ENCODE results near the gene SOCS1. TPM values are rescaled to one million over a fixed set of nuclear protein-coding genes. Genes with fewer than 3 reads are reported as not detected.

Gene SOCS1
- total RNA-seq, 1 donor from 2014 or later = 10.6 TPM

GRCh38 chr16:11280616-11281522, 24.9 kb upstream of the SOCS1 start, which contains the start of gene PRM1:
Gene PRM1, minus strand, starts transcription at chr16:11281330. Its CDS starts 92 bp downstream, at chr16:11281238.
- Mint-ChIP-seq H3K27me3 (ENCODE audit: unreplicated experiment) (peaks cover 33% of the 10 kb centered on the region), H3K36me3 (ENCODE audit: unreplicated experiment) (no peaks in the 10 kb centered on the region), H3K27ac (ENCODE audit: unreplicated experiment) (no peak within 1 kb of the TSS), H3K4me1 (ENCODE audit: unreplicated experiment) (no peaks in the 10 kb centered on the region), H3K9me3 (ENCODE audit: unreplicated experiment) (no peaks in the 10 kb centered on the region), H3K4me3 (ENCODE audit: unreplicated experiment) (no peak within 1 kb of the TSS)
- DNase-seq (ENCODE audit: extremely low spot score, unreplicated experiment) = no peak
- no peak for TF ChIP-seq CTCF (IDR thresholded peaks at IDR 0.05)

GRCh38 chr16:11278681-11279628, 23.0 kb upstream of the SOCS1 start:
- Mint-ChIP-seq H3K9me3 (ENCODE audit: unreplicated experiment) (no peaks in the 10 kb centered on the region), H3K36me3 (ENCODE audit: unreplicated experiment) (no peaks in the 10 kb centered on the region), H3K27ac (ENCODE audit: unreplicated experiment) (no peak overlapping the region), H3K27me3 (ENCODE audit: unreplicated experiment) (peaks cover 18% of the 10 kb centered on the region), H3K4me1 (ENCODE audit: unreplicated experiment) (peaks cover 2% of the 10 kb centered on the region), H3K4me3 (ENCODE audit: unreplicated experiment) (no peak overlapping the region)
- no peak for DNase-seq (ENCODE audit: extremely low spot score, unreplicated experiment)
- TF ChIP-seq CTCF (IDR thresholded peaks at IDR 0.05) = no peak

GRCh38 chr16:11277607-11278337, 21.8 kb upstream of the SOCS1 start:
- DNase-seq (ENCODE audit: extremely low spot score, unreplicated experiment) = no peak
- Mint-ChIP-seq H3K27ac (ENCODE audit: unreplicated experiment) (no peak overlapping the region), H3K9me3 (ENCODE audit: unreplicated experiment) (no peaks in the 10 kb centered on the region), H3K4me3 (ENCODE audit: unreplicated experiment) (no peak overlapping the region), H3K27me3 (ENCODE audit: unreplicated experiment) (peaks cover 13% of the 10 kb centered on the region), H3K4me1 (ENCODE audit: unreplicated experiment) (peaks cover 9% of the 10 kb centered on the region), H3K36me3 (ENCODE audit: unreplicated experiment) (no peaks in the 10 kb centered on the region)
- no peak for TF ChIP-seq CTCF (IDR thresholded peaks at IDR 0.05)

- Mint-ChIP-seq H3K27me3 (ENCODE audit: unreplicated experiment) (peaks cover 11% of the 10 kb centered on the region), H3K9me3 (ENCODE audit: unreplicated experiment) (no peaks in the 10 kb centered on the region), H3K4me1 (ENCODE audit: unreplicated experiment) (peaks cover 9% of the 10 kb centered on the region), H3K4me3 (ENCODE audit: unreplicated experiment) (no peak overlapping the region), H3K27ac (ENCODE audit: unreplicated experiment) (no peak overlapping the region), H3K36me3 (ENCODE audit: unreplicated experiment) (no peaks in the 10 kb centered on the region)
- no peak for DNase-seq (ENCODE audit: extremely low spot score, unreplicated experiment)
- no peak for TF ChIP-seq CTCF (IDR thresholded peaks at IDR 0.05)
Measured at GRCh38 chr16:11276896-11277593, 21.0 kb upstream of the SOCS1 start.
